SK-N-SH (cell line): ENCODE data around the gene ARHGEF4. TPM values are rescaled to one million over a fixed set of nuclear protein-coding genes. Genes with fewer than 3 reads are reported as not detected.

Experiments used
- CTCF ChIA-PET: fragments of 300-600, 350-600 bp; formaldehyde crosslinking; extraction: SDS; loops from one replicate; lab custom pipeline; 2021; lab: Yijun Ruan, JAX
- POLR2A ChIA-PET: fragments of 350-600 bp; sonication (Branson Sonifier 250); formaldehyde crosslinking; extraction: SDS; loops from one replicate; lab custom pipeline; 2020; ENCODE audit warnings: antibody characterized with exemption, inconsistent platforms; lab: Yijun Ruan, JAX
- DNase-seq: peaks from one replicate; pipeline ENCODE4 v3.0.0; 2012
- H2AFZ ChIP-seq: fragments of 200-600 bp; sonication (generic); 2 replicates; pipeline ENCODE4 v1.8.1; 2016; ENCODE audit warnings: antibody characterized with exemption, mild to moderate bottlenecking, low read depth
- H3F3A ChIP-seq: fragments of 200-600 bp; sonication (generic); replicated peaks from 2 replicates; pipeline ENCODE3; 2016; ENCODE audit warnings: antibody characterized with exemption, mild to moderate bottlenecking; ENCODE audit not compliant: insufficient read depth
- H3K27ac ChIP-seq, 2 experiments: fragments of 200-500 bp in 1 of 2; fragments of 200-600 bp in 1 of 2; sonication (Bioruptor generic) in 1 of 2; sonication (generic), shearing (Covaris generic) in 1 of 2; 2 replicates each; pipeline versions ENCODE4 v1.5.1 to v1.6.1; 2014 to 2016; ENCODE audit warnings: low read depth in 2 of 2, inconsistent platforms in 1 of 2, low read length in 1 of 2, mild to moderate bottlenecking in 1 of 2, mixed read lengths in 1 of 2
- H3K27me3 ChIP-seq: fragments of 200-600 bp; sonication (generic), shearing (Covaris generic); 2 replicates; pipeline ENCODE4 v1.6.1; 2016; ENCODE audit warnings: mixed run types; ENCODE audit not compliant: insufficient read depth
- H3K36me3 ChIP-seq, 2 experiments: fragments of 200-500 bp in 1 of 2; fragments of 200-600 bp in 1 of 2; sonication (Bioruptor generic) in 1 of 2; sonication (generic) in 1 of 2; replicated peaks in 1 of 2; 2 replicates each; pipeline versions ENCODE3 to v1.5.1; 2014 to 2016; ENCODE audit warnings: low read length in 1 of 2, mild to moderate bottlenecking in 1 of 2; ENCODE audit not compliant: insufficient read depth in 2 of 2, control insufficient read depth in 1 of 2
- H3K4me1 ChIP-seq, 2 experiments: fragments of 200-500 bp in 1 of 2; fragments of 200-600 bp in 1 of 2; sonication (Bioruptor generic) in 1 of 2; sonication (generic), shearing (Covaris generic) in 1 of 2; 2 replicates each; pipeline versions ENCODE4 v1.5.1 to v1.6.1; 2014 to 2016; ENCODE audit warnings: low read depth in 1 of 2, low read length in 1 of 2, mixed run types in 1 of 2; ENCODE audit not compliant: insufficient read depth in 2 of 2, control insufficient read depth in 1 of 2
- H3K4me2 ChIP-seq: fragments of 200-600 bp; sonication (generic), shearing (Covaris generic); 2 replicates; pipeline ENCODE4 v1.6.1; 2017; ENCODE audit warnings: mixed run types
- H3K4me3 ChIP-seq, 2 experiments: fragments of 200-500 bp in 1 of 2; fragments of 200-600 bp in 1 of 2; sonication (Bioruptor generic) in 1 of 2; sonication (generic), shearing (Covaris generic) in 1 of 2; 2 replicates each; pipeline versions ENCODE4 v1.5.1 to v1.8.1; 2014 to 2016; ENCODE audit warnings: low read depth in 2 of 2, inconsistent platforms in 1 of 2, low read length in 1 of 2, mild to moderate bottlenecking in 1 of 2, mixed read lengths in 1 of 2, moderate library complexity in 1 of 2
- H3K79me2 ChIP-seq: fragments of 200-600 bp; sonication (generic); 2 replicates; pipeline ENCODE4 v1.8.1; 2017; ENCODE audit warnings: mild to moderate bottlenecking; ENCODE audit not compliant: insufficient read depth
- H3K9ac ChIP-seq: fragments of 200-600 bp; sonication (generic); 2 replicates; pipeline ENCODE4 v1.6.1; 2017; ENCODE audit warnings: mixed run types
- H3K9me2 ChIP-seq: fragments of 200-600 bp; sonication (generic); 2 replicates; pipeline ENCODE4 v1.6.1; 2017; ENCODE audit warnings: mixed run types
- H3K9me3 ChIP-seq: fragments of 200-600 bp; sonication (generic); 2 replicates; pipeline ENCODE4 v1.6.1; 2017; ENCODE audit warnings: mixed run types, mild to moderate bottlenecking, moderate library complexity
- H4K20me1 ChIP-seq: fragments of 200-600 bp; sonication (generic); 2 replicates; pipeline ENCODE4 v1.6.1; 2017; ENCODE audit warnings: mild to moderate bottlenecking, mixed run types; ENCODE audit not compliant: insufficient read depth
- CHD2 ChIP-seq: fragments of 150-350 bp; IDR thresholded peaks from 2 replicates; pipeline ENCODE4 v1.6.1; 2018; ENCODE audit warnings: low read length; ENCODE audit not compliant: partially characterized antibody
- CTCF ChIP-seq: fragments of 200-600 bp; sonication (generic); IDR thresholded peaks from 2 replicates; pipeline ENCODE4 v1.6.1; 2017; ENCODE audit warnings: antibody characterized with exemption, mild to moderate bottlenecking, moderate library complexity
- ELF1 ChIP-seq: IDR thresholded peaks from 2 replicates; pipeline ENCODE4 v1.4.0; 2012
- FOXJ3 ChIP-seq: sonication (generic); formaldehyde crosslinking; IDR thresholded peaks from 2 replicates; pipeline ENCODE4 v1.5.1; 2020; ENCODE audit warnings: mild to moderate bottlenecking, missing genetic modification reagents
- MXI1 ChIP-seq: IDR thresholded peaks from 2 replicates; pipeline ENCODE4 v1.6.1; 2012; ENCODE audit warnings: mild to moderate bottlenecking, low read depth, low read length, improper control_type of control experiment
- NFIC ChIP-seq: IDR thresholded peaks from 2 replicates; pipeline ENCODE4 v1.4.0; 2012; ENCODE audit warnings: borderline replicate concordance
- NRF1 ChIP-seq: IDR thresholded peaks from 2 replicates; pipeline ENCODE4 v1.6.1; 2012; ENCODE audit warnings: low read depth, mild to moderate bottlenecking, low read length
- POLR2AphosphoS5 ChIP-seq: IDR thresholded peaks from 2 replicates; pipeline ENCODE4 v1.6.1; 2012; ENCODE audit warnings: low read depth, low read length
- REST ChIP-seq: IDR thresholded peaks from 2 replicates; pipeline ENCODE4 v1.6.1; 2012; ENCODE audit warnings: mild to moderate bottlenecking, low read depth, low read length, moderate library complexity
- RXRA ChIP-seq: IDR thresholded peaks from 2 replicates; pipeline ENCODE4 v1.4.0; 2012; ENCODE audit warnings: low read depth, mild to moderate bottlenecking, borderline replicate concordance
- USF2 ChIP-seq: fragments of 150-350 bp; IDR thresholded peaks from 2 replicates; pipeline ENCODE4 v1.6.1; 2017; ENCODE audit warnings: antibody characterized with exemption, low read length, low read depth, borderline replicate concordance
- WGBS: methylation state at CpG from one replicate; pipeline ENCODE4 v1.1.6; 2017; ENCODE audit warnings: low lambda C conversion rate; 5-methylcytosine and 5-hydroxymethylcytosine counted together
- polyA plus RNA-seq, 3 experiments: library from polyadenylated mRNA; depleted of rRNA; stranded (reverse); fragments of >200 nt; gene quantifications; 2 replicates each; pipeline ENCODE4 v1.2.3, GENCODE V29; 2012

ARHGEF4 gene
- polyA plus RNA-seq (2012; rRNA removed), result 1.5 and 2.3 TPM in 2 replicates
- 1.5 and 2.4 TPM in 2 replicates for polyA plus RNA-seq (2012; cell fraction: cytosol; rRNA removed)
- 7.9 and 9.5 TPM in 2 replicates for polyA plus RNA-seq (2012; cell fraction: nucleus; rRNA removed)

- Histone ChIP-seq H3K79me2 (no peaks in the 10 kb centered on the region), H2AFZ (no peak within 1 kb of the TSS), H3K27me3 (no peaks in the 10 kb centered on the region; the same call in 1 of the 2 replicates), H3K9me3 (no peaks in the 10 kb centered on the region)
- TF ChIP-seq REST (no peak), ELF1 (no peak), RXRA (no peak), NRF1 (no peak), MXI1 (no peak), CHD2 (no peak), USF2 (no peak), NFIC (no peak), POLR2AphosphoS5 (no peak), CTCF (no peak), FOXJ3 (CRISPR knock-in tag) (no peak)
- TF ChIP-seq, all 33 proteins: peak for 0
- peak; percentile 89 for DNase-seq
- ChIA-PET POLR2A (no interaction called here), CTCF (interaction anchor here (0.9 to 2.8 kb wide), 3 partner anchors 8 to 38 kb away, joined by 3 to 19 read pairs (median 10); no protein-coding TSS in a partner anchor)
- peak within 1 kb of the TSS in 1 of 2 experiments; percentile 34; a peak in 2 of 4 replicates for H3K4me3 ChIP-seq
- H3K27ac ChIP-seq, result no peak within 1 kb of the TSS
- no peaks in the 10 kb centered on the region for H3K4me1 ChIP-seq
- no peaks in the 10 kb centered on the region for H4K20me1 ChIP-seq
- H3K9me2 ChIP-seq, result no peaks in the 10 kb centered on the region
- 68% methylated on average over 14 of the region's 70 CpGs for WGBS
- H3K4me2 ChIP-seq, result peak within 1 kb of the TSS; percentile 11; the same call in 1 of the 2 replicates
- H3K36me3 ChIP-seq, result no peaks in the 10 kb centered on the region
- no peak within 1 kb of the TSS for H3K9ac ChIP-seq
- no peaks in the 10 kb centered on the region for H3F3A ChIP-seq
These were observed at the start of gene ARHGEF4 for GRCh38 chr2:130836501-130837174. Gene ARHGEF4, plus strand, starts transcription at chr2:130836914. Its CDS starts 40 bp downstream, at chr2:130836954.
